ENCODE measurements around the gene ADSS2. TPM values are rescaled to one million over a fixed set of nuclear protein-coding genes. Genes with fewer than 3 reads are reported as not detected.
"Not testable (repeated sequence)": the region's sequence is repeated elsewhere in the genome, so short reads cannot be mapped to it uniquely, and the experiment has no call there.

Gene ADSS2
- 109 and 181 TPM in 2 replicates for total RNA-seq (ENCODE audit: low replicate concordance)

DNA sequence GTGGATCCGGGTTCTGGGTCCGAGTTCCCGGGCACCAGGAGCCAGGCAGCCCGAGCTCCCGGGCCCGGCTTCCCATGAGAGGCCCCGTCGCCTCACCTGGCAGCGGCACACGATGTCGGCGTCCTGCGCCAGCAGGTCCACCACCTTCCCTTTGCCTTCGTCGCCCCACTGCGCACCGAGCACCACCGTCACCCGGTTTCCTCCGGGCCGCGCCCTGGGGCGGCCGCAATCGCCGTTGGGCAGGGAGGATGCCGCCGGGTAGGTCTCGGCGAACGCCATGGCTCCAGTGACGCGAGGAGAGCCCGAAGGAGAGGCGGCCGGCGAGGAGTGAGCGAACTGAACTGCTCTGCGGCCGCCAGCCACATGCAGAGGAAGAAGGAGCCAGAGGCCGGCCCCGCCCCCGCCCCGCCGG, at the start of gene ADSS2:
Gene ADSS2 (minus strand): TSS at position 371 of the 412 bp plus-strand sequence. CDS start 92 bp downstream, at position 279.
- TF ChIP-seq EZH2 (IDR thresholded peaks at IDR 0.05), result no peak
- TF ChIP-seq CTCF (IDR thresholded peaks at IDR 0.05), result no peak
- no peak for TF ChIP-seq EZH2phosphoT487 (IDR thresholded peaks at IDR 0.05)
- peaks cover 44% of the 10 kb centered on the region for H3K4me1 Mint-ChIP-seq
- Histone ChIP-seq H3K4me1 (peaks cover 73% of the 10 kb centered on the region), H3K27ac (peak within 1 kb of the TSS; percentile 89), H3F3A (ENCODE audit: low read depth) (peaks cover 42% of the 10 kb centered on the region), H3K4me2 (peak within 1 kb of the TSS; percentile 89), H4K20me1 (ENCODE audit: low read depth) (peaks cover 24% of the 10 kb centered on the region), H3K27me3 (no peaks in the 10 kb centered on the region), H3K9me3 (ENCODE audit: low read depth) (no peaks in the 10 kb centered on the region), H3K9ac (peak within 1 kb of the TSS; percentile 63), H3K4me3 (peak within 1 kb of the TSS; percentile 81), H3K79me2 (ENCODE audit: low read depth) (peaks cover 50% of the 10 kb centered on the region), H3K36me3 (no peaks in the 10 kb centered on the region), H2AFZ (replicated peaks) (peak within 1 kb of the TSS; percentile 40)
- H3K27ac Mint-ChIP-seq, result peak within 1 kb of the TSS; percentile 46
- no peak for DNase-seq (ENCODE audit: low spot score)
- H3K27me3 Mint-ChIP-seq (ENCODE audit: insufficient read depth, low read depth), result peaks cover 3% of the 10 kb centered on the region
- peaks cover 7% of the 10 kb centered on the region for H3K36me3 Mint-ChIP-seq
- H3K4me3 Mint-ChIP-seq, result peak within 1 kb of the TSS; percentile 92
- peaks cover 8% of the 10 kb centered on the region for H3K9me3 Mint-ChIP-seq

DNA sequence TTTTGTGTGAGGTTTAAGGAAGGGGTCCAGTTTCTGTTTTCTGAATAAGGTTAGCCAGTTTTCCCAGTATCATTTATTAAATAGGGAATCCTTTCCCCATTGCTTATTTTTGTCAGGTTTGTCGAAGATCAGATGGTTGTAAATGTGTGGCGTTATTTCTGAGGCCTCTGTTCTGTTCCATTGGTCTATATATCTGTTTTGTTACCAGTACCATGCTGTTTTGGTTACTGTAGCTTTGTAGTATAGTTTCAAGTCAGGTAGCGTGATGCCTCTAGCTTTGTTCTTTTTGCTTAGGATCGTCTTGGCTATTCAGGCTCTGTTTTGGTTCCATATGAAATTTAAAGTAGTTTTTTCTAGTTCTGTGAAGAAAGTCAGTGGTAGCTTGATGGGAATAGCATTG, 48.8 kb upstream of the ADSS2 start:
- not testable (repeated sequence) for H2AFZ ChIP-seq (replicated peaks); H3K4me2 ChIP-seq; H3K27ac Mint-ChIP-seq; H3K9ac ChIP-seq; H3K27ac ChIP-seq; H4K20me1 ChIP-seq (ENCODE audit: low read depth); H3K27me3 Mint-ChIP-seq (ENCODE audit: insufficient read depth, low read depth); H3K4me1 ChIP-seq; DNase-seq (ENCODE audit: low spot score); H3K4me1 Mint-ChIP-seq; H3K36me3 Mint-ChIP-seq; H3K79me2 ChIP-seq (ENCODE audit: low read depth); H3F3A ChIP-seq (ENCODE audit: low read depth); H3K4me3 ChIP-seq; H3K9me3 ChIP-seq (ENCODE audit: low read depth); H3K27me3 ChIP-seq; H3K36me3 ChIP-seq; H3K4me3 Mint-ChIP-seq
- peaks cover 14% of the 10 kb centered on the region for H3K9me3 Mint-ChIP-seq

GRCh38 chr1:244499484-244499883, 47.8 kb upstream of the ADSS2 start:
- not testable (repeated sequence) for H3K4me3 ChIP-seq; H3K9ac ChIP-seq; H3K36me3 ChIP-seq; H3K27me3 ChIP-seq; H3K27ac Mint-ChIP-seq; H3F3A ChIP-seq (ENCODE audit: low read depth); H3K4me1 Mint-ChIP-seq; H2AFZ ChIP-seq (replicated peaks); H3K27me3 Mint-ChIP-seq (ENCODE audit: insufficient read depth, low read depth); H3K4me3 Mint-ChIP-seq; H3K36me3 Mint-ChIP-seq; H3K4me1 ChIP-seq; H4K20me1 ChIP-seq (ENCODE audit: low read depth); H3K27ac ChIP-seq; DNase-seq (ENCODE audit: low spot score); H3K4me2 ChIP-seq; H3K9me3 ChIP-seq (ENCODE audit: low read depth); H3K79me2 ChIP-seq (ENCODE audit: low read depth)
- peaks cover 14% of the 10 kb centered on the region for H3K9me3 Mint-ChIP-seq

DNA sequence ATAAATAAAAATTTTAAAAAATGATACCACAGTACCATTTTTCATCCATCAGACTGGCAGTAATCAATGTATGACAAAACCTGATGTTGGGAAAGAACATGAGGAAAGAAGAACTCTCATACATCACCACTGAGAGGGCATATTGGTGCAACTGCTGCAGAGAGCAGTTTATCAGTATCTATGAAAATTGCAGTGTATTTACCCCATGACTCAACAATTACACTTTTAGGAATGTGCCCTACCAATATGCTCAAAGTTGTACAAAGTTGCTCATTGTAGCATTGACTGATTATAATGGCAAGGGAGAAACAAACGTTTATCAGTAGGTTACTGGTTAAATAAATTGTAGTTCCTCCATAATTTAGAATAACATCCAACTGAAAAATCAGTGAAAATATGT, 46.1 kb upstream of the ADSS2 start:
- no peak for DNase-seq (ENCODE audit: low spot score)
- no peak overlapping the region for H3K4me3 ChIP-seq
- H3F3A ChIP-seq (ENCODE audit: low read depth), result no peaks in the 10 kb centered on the region
- H3K27ac ChIP-seq, result no peak overlapping the region
- no peaks in the 10 kb centered on the region for H3K27me3 ChIP-seq
- H3K4me2 ChIP-seq, result no peak overlapping the region
- Mint-ChIP-seq H3K4me3 (no peak overlapping the region), H3K27ac (no peak overlapping the region), H3K4me1 (no peaks in the 10 kb centered on the region), H3K27me3 (ENCODE audit: insufficient read depth, low read depth) (no peaks in the 10 kb centered on the region), H3K36me3 (no peaks in the 10 kb centered on the region), H3K9me3 (peaks cover 14% of the 10 kb centered on the region)
- no peak for TF ChIP-seq EZH2phosphoT487 (IDR thresholded peaks at IDR 0.05)
- TF ChIP-seq EZH2 (IDR thresholded peaks at IDR 0.05), result no peak
- no peak for TF ChIP-seq CTCF (IDR thresholded peaks at IDR 0.05)
- no peaks in the 10 kb centered on the region for H3K4me1 ChIP-seq
- H3K9ac ChIP-seq, result no peak overlapping the region
- H2AFZ ChIP-seq (replicated peaks), result no peak overlapping the region
- no peaks in the 10 kb centered on the region for H3K36me3 ChIP-seq
- H3K79me2 ChIP-seq (ENCODE audit: low read depth), result no peaks in the 10 kb centered on the region
- H4K20me1 ChIP-seq (ENCODE audit: low read depth), result no peaks in the 10 kb centered on the region
- H3K9me3 ChIP-seq (ENCODE audit: low read depth), result no peaks in the 10 kb centered on the region

All from neural progenitor cell (in vitro differentiated cells).